GM12872 (cell line): ENCODE measurements around the gene SLC8B1.

Source experiments
- CTCF ChIP-seq: IDR thresholded peaks from 3 replicates; pipeline ENCODE4 v1.5.1; 2011; ENCODE audit warnings: low read depth, mild to moderate bottlenecking, low read length, moderate library complexity; ENCODE audit not compliant: insufficient read depth

The SLC8B1 gene

GRCh38 chr12:113329022-113329790, 5.7 kb downstream of the SLC8B1 start:
- TF ChIP-seq CTCF, result no peak

- TF ChIP-seq CTCF, result no peak
These were observed 6.5 kb downstream of the SLC8B1 start for GRCh38 chr12:113328368-113328889.

- no peak for TF ChIP-seq CTCF
These were observed 8.0 kb downstream of the SLC8B1 start for GRCh38 chr12:113326775-113327395.

- no peak for TF ChIP-seq CTCF
These were observed 9.0 kb downstream of the SLC8B1 start for GRCh38 chr12:113325916-113326315.

- no peak for TF ChIP-seq CTCF
These were observed 12.6 kb downstream of the SLC8B1 start for GRCh38 chr12:113322343-113322742.

GRCh38 chr12:113320401-113320800, 14.5 kb downstream of the SLC8B1 start:
- TF ChIP-seq CTCF, result no peak

GRCh38 chr12:113318900-113319628, 15.8 kb downstream of the SLC8B1 start:
- no peak for TF ChIP-seq CTCF
